Measurements from ENCODE around the gene NPAS3. TPM values are rescaled to one million over a fixed set of nuclear protein-coding genes. Genes with fewer than 3 reads are reported as not detected.

NPAS3 gene
- total RNA-seq, 1 donor from 2014 or later, result 2.0 TPM

DNA sequence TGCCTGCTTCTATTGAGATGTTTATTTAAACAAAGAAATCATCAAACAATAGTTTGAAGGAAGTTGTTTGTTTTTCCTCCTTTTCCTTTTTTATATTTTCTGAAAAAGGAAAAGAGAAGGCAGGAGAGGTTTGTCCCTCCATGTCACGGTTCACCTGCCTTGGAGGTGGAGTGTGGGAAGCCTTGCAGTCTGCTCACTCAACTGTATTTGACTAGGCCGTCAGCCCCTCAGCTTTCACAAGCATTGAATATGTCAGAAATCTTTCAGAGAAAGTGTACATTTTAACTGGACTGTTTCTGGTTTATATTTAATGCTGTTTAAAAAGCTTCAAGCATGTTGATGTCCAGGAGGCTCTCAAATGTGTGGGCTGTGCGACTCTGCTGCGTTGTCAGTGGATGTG is 370.4 kb downstream of the NPAS3 start:
- no peak for TF ChIP-seq CTCF (IDR thresholded peaks at IDR 0.05; ENCODE audit: insufficient read depth, low read length, poor library complexity, severe bottlenecking)
- H3K4me3 ChIP-seq (ENCODE audit: low read depth, low read length), result no peak overlapping the region
- DNase-seq (ENCODE audit: low read depth), result no peak
- H3K36me3 ChIP-seq (ENCODE audit: control insufficient read depth, insufficient read depth, low read length), result no peaks in the 10 kb centered on the region
- no peaks in the 10 kb centered on the region for H3K27me3 ChIP-seq (ENCODE audit: control insufficient read depth, insufficient read depth, low read length)

- Histone ChIP-seq H3K4me3 (ENCODE audit: low read depth, low read length) (no peak overlapping the region), H3K36me3 (ENCODE audit: control insufficient read depth, insufficient read depth, low read length) (no peaks in the 10 kb centered on the region), H3K27me3 (ENCODE audit: control insufficient read depth, insufficient read depth, low read length) (no peaks in the 10 kb centered on the region)
- TF ChIP-seq CTCF (IDR thresholded peaks at IDR 0.05; ENCODE audit: insufficient read depth, low read length, poor library complexity, severe bottlenecking), result no peak
- no peak for DNase-seq (ENCODE audit: low read depth)
Measured at GRCh38 chr14:33315217-33315616, 376.5 kb downstream of the NPAS3 start.

- H3K36me3 ChIP-seq (ENCODE audit: control insufficient read depth, insufficient read depth, low read length), result no peaks in the 10 kb centered on the region
- no peaks in the 10 kb centered on the region for H3K27me3 ChIP-seq (ENCODE audit: control insufficient read depth, insufficient read depth, low read length)
- DNase-seq (ENCODE audit: low read depth), result no peak
- no peak for TF ChIP-seq CTCF (IDR thresholded peaks at IDR 0.05; ENCODE audit: insufficient read depth, low read length, poor library complexity, severe bottlenecking)
- H3K4me3 ChIP-seq (ENCODE audit: low read depth, low read length), result no peak overlapping the region
Measured at GRCh38 chr14:33315721-33316120, 377.0 kb downstream of the NPAS3 start.

DNA sequence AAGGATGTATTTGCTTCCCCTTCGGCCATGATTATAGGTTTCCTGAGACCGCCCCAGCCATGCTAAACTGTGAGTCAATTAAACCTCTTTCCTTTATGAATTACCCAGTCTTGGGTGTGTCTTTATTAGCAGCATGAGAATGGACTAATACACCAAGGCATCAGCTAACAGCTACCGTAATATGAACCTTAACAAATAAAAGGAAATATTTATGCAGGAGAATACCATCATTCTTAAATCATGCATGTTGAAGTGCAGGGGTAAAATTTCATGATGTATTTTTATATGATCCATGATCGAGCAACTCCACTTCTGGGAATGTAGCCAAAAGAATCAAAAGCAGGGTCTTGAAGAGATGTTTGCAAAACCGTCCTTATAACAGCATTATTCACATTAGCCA is 379.0 kb downstream of the NPAS3 start:
- Histone ChIP-seq H3K4me3 (ENCODE audit: low read depth, low read length) (no peak overlapping the region), H3K27me3 (ENCODE audit: control insufficient read depth, insufficient read depth, low read length) (no peaks in the 10 kb centered on the region), H3K36me3 (ENCODE audit: control insufficient read depth, insufficient read depth, low read length) (no peaks in the 10 kb centered on the region)
- no peak for DNase-seq (ENCODE audit: low read depth)
- no peak for TF ChIP-seq CTCF (IDR thresholded peaks at IDR 0.05; ENCODE audit: insufficient read depth, low read length, poor library complexity, severe bottlenecking)

DNA sequence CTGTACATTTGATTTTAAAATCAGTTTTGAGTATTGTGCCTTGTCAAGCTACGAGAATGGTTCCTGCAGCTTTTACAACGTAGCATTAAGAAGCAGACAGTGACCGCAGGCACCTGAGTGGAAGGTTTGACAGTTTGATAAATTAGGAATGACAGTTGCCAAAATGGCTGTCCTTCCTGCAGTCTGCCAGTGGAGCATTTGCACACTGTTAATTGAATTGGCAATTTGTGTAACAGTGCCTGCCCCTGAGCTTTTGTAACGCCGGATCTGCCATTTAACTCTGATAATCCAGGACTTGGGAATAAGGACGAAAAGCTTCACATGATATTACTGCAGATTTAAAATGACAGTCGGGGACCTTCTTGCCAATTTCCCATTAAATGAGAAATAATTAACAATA is 385.3 kb downstream of the NPAS3 start:
- Histone ChIP-seq H3K36me3 (ENCODE audit: control insufficient read depth, insufficient read depth, low read length) (no peaks in the 10 kb centered on the region), H3K4me3 (ENCODE audit: low read depth, low read length) (no peak overlapping the region), H3K27me3 (ENCODE audit: control insufficient read depth, insufficient read depth, low read length) (no peaks in the 10 kb centered on the region)
- DNase-seq (ENCODE audit: low read depth), result no peak
- no peak for TF ChIP-seq CTCF (IDR thresholded peaks at IDR 0.05; ENCODE audit: insufficient read depth, low read length, poor library complexity, severe bottlenecking)

DNA sequence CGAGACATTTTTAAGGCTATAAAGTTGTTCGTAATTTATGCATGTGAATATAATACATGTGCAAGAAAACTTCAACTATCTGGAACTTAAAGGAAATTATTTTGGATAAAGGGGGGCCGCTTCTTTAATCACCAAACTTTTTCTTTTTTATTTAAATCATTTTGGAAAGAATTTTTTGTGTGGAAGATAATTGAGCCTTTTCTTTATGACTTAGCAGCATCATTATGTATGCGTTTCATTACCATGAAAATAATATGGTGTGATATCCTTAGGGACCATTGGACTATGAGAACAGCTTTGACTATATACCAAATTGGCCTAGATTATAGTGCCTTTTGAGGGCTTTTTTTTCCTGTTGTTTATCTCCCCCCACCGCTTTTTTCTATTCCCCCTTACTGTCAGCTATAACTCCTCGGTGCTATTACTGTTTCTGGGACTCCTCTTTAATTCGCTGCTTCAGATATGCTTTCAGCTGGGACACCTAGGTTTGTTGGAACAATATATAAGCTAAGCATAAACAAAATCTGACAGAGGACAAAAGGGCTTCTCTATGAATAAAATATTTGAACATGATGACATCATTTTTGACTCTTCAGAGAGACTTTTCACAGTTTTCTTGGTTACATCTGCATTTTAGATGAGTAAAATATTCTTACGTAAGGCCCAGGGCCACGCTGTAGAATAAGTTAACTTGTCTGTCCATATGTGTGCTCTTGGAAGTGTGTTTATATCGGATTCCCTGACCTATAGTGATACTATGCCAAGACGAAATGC is 392.7 kb downstream of the NPAS3 start:
- TF ChIP-seq CTCF (IDR thresholded peaks at IDR 0.05; ENCODE audit: insufficient read depth, low read length, poor library complexity, severe bottlenecking), result no peak
- Histone ChIP-seq H3K4me3 (ENCODE audit: low read depth, low read length) (no peak overlapping the region), H3K36me3 (ENCODE audit: control insufficient read depth, insufficient read depth, low read length) (no peaks in the 10 kb centered on the region), H3K27me3 (ENCODE audit: control insufficient read depth, insufficient read depth, low read length) (no peaks in the 10 kb centered on the region)
- no peak for DNase-seq (ENCODE audit: low read depth)

All from kidney epithelial cell (primary cell).